ENCODE results near the gene CEP57.

Gene CEP57

GRCh38 chr11:95790123-95790932 lies at the start of gene CEP57:
Gene CEP57, plus strand, starts transcription at chr11:95790498. Its CDS starts 201 bp downstream, at chr11:95790699.
- TF ChIP-seq CTCF (IDR thresholded peaks at IDR 0.05; ENCODE audit: low read depth, low read length) = no peak
- no peak for TF ChIP-seq EZH2phosphoT487 (IDR thresholded peaks at IDR 0.05; ENCODE audit: low read depth)
- Histone ChIP-seq H3K27me3 (ENCODE audit: low read depth, low read length) (no peaks in the 10 kb centered on the region), H2AFZ (ENCODE audit: low read depth, low read length) (peak within 1 kb of the TSS; percentile 52; the same call in 1 of the 2 replicates), H3K36me3 (replicated peaks; ENCODE audit: low read depth, low read length) (peaks cover 12% of the 10 kb centered on the region), H3K9ac (ENCODE audit: low read length) (peak within 1 kb of the TSS; percentile 93), H4K20me1 (ENCODE audit: insufficient read depth, low read length) (peaks cover 29% of the 10 kb centered on the region), H3K4me3 (ENCODE audit: low read length) (peak within 1 kb of the TSS; percentile 94), H3K27ac (ENCODE audit: low read length) (peak within 1 kb of the TSS; percentile 92), H3K9me3 (ENCODE audit: insufficient read depth, low read length) (no peaks in the 10 kb centered on the region), H3K79me2 (ENCODE audit: low read length) (peaks cover 67% of the 10 kb centered on the region), H3K4me1 (ENCODE audit: low read length) (peaks cover 17% of the 10 kb centered on the region), H3K4me2 (ENCODE audit: low read length) (peak within 1 kb of the TSS; percentile 94)

DNA sequence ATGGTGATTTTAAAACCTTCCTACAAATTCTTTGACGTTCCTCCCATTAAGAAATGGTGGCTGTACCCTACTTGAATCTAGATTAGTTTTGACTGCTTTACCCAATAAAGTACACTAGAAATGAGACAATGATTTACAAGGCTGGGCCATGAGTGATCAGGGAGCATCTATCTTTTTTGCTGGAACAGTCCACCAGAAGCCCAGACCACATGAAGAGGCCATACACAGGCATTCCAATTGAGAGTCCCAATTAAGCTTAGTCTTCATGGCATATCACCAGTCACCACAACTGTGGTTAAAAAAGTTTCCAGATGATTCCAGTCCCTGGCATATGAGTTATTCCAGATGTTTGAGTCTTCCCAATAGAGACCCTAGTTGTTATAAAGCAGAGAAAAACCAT lies 40.2 kb upstream of the CEP57 start:
- Histone ChIP-seq H3K4me3 (ENCODE audit: low read length) (no peak overlapping the region), H4K20me1 (ENCODE audit: insufficient read depth, low read length) (no peaks in the 10 kb centered on the region), H2AFZ (ENCODE audit: low read depth, low read length) (no peak overlapping the region), H3K27ac (ENCODE audit: low read length) (no peak overlapping the region), H3K27me3 (ENCODE audit: low read depth, low read length) (no peaks in the 10 kb centered on the region), H3K79me2 (ENCODE audit: low read length) (no peaks in the 10 kb centered on the region), H3K9me3 (ENCODE audit: insufficient read depth, low read length) (no peaks in the 10 kb centered on the region), H3K36me3 (replicated peaks; ENCODE audit: low read depth, low read length) (no peaks in the 10 kb centered on the region), H3K4me2 (ENCODE audit: low read length) (no peak overlapping the region), H3K9ac (ENCODE audit: low read length) (no peak overlapping the region), H3K4me1 (ENCODE audit: low read length) (no peaks in the 10 kb centered on the region)
- TF ChIP-seq CTCF (IDR thresholded peaks at IDR 0.05; ENCODE audit: low read depth, low read length) (no peak), EZH2phosphoT487 (IDR thresholded peaks at IDR 0.05; ENCODE audit: low read depth) (no peak)

DNA sequence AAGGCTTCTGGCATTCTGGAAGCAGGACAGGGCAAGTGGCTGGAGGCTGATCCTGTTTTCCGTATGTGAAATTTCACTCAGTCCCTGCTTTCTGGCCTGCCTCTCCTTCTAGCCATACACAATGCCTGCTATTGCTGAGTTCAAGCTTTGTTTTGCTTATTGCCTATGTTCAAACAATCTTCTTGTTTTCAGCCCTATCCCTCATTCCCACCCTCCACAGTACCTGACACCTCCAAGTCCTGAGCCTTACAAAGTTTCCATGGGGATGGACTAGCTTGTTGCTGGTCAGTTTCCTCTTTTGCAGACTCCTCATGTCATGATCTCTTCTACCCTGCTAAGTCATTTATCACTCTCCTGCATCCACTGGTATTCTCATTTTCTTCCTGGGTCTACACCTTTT lies 38.8 kb upstream of the CEP57 start:
- Histone ChIP-seq H3K27me3 (ENCODE audit: low read depth, low read length) (no peaks in the 10 kb centered on the region), H2AFZ (ENCODE audit: low read depth, low read length) (no peak overlapping the region)
- TF ChIP-seq CTCF (IDR thresholded peaks at IDR 0.05; ENCODE audit: low read depth, low read length) (no peak), EZH2phosphoT487 (IDR thresholded peaks at IDR 0.05; ENCODE audit: low read depth) (no peak)

GRCh38 chr11:95760941-95761340 lies 29.4 kb upstream of the CEP57 start:
- TF ChIP-seq EZH2phosphoT487 (IDR thresholded peaks at IDR 0.05; ENCODE audit: low read depth) (no peak), CTCF (IDR thresholded peaks at IDR 0.05; ENCODE audit: low read depth, low read length) (no peak)
- Histone ChIP-seq H4K20me1 (ENCODE audit: insufficient read depth, low read length) (no peaks in the 10 kb centered on the region), H3K4me3 (ENCODE audit: low read length) (no peak overlapping the region), H3K36me3 (replicated peaks; ENCODE audit: low read depth, low read length) (no peaks in the 10 kb centered on the region), H3K79me2 (ENCODE audit: low read length) (no peaks in the 10 kb centered on the region), H2AFZ (ENCODE audit: low read depth, low read length) (no peak overlapping the region), H3K27ac (ENCODE audit: low read length) (no peak overlapping the region), H3K9me3 (ENCODE audit: insufficient read depth, low read length) (no peaks in the 10 kb centered on the region), H3K4me1 (ENCODE audit: low read length) (no peaks in the 10 kb centered on the region), H3K4me2 (ENCODE audit: low read length) (no peak overlapping the region), H3K9ac (ENCODE audit: low read length) (no peak overlapping the region), H3K27me3 (ENCODE audit: low read depth, low read length) (no peaks in the 10 kb centered on the region)

More for the DNA sequence above, 38.8 kb upstream of the CEP57 start:
- no peaks in the 10 kb centered on the region for H3K4me1 ChIP-seq (ENCODE audit: low read length)
- H3K79me2 ChIP-seq (ENCODE audit: low read length) = no peaks in the 10 kb centered on the region
- H3K36me3 ChIP-seq (replicated peaks; ENCODE audit: low read depth, low read length) = no peaks in the 10 kb centered on the region
- H3K27ac ChIP-seq (ENCODE audit: low read length) = no peak overlapping the region
- H3K4me2 ChIP-seq (ENCODE audit: low read length) = no peak overlapping the region
- no peaks in the 10 kb centered on the region for H3K9me3 ChIP-seq (ENCODE audit: insufficient read depth, low read length)
- H3K4me3 ChIP-seq (ENCODE audit: low read length) = no peak overlapping the region
- no peaks in the 10 kb centered on the region for H4K20me1 ChIP-seq (ENCODE audit: insufficient read depth, low read length)
- H3K9ac ChIP-seq (ENCODE audit: low read length) = no peak overlapping the region

Data from OCI-LY3 (cell line).